ENCODE results near the gene OXT. TPM values are rescaled to one million over a fixed set of nuclear protein-coding genes. Genes with fewer than 3 reads are reported as not detected.

The OXT gene
- total RNA-seq, 1 donor from 2014 or later = not detected

DNA sequence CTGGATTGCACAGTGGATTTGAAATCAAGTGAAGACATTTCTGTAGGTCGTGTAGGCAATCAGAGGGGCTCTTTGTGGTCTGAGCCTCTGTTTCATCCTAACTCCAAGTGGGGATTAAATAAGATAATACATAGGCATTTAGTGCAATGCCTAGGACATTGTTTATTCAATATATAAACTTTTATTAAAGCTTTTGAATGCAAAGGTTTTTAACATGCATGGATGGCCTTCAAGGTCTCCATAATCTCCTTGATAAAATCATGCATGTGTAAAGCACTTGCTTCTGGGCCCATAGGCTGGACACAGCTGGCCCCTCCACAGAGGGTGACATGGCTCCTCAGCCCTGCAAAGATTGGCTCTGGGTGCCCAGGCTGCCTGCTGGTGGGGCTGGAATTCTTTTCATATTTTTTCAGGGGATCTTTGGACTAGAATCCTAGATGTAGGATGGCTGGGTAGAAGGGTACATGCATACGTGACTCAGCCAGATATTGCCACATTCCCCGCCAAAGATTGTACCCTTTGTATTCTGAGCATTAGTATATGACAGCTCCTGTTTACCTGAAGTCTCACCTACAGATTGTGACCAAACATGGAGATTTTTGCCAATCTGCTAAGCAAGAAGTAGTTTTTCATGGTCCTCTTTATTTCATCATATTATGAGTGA, 32.1 kb downstream of the OXT start:
- Mint-ChIP-seq H3K4me1 (no peaks in the 10 kb centered on the region), H3K36me3 (peaks cover 5% of the 10 kb centered on the region), H3K27ac (no peak overlapping the region), H3K4me3 (no peak overlapping the region), H3K9me3 (no peaks in the 10 kb centered on the region), H3K27me3 (ENCODE audit: low read depth) (no peaks in the 10 kb centered on the region)
- TF ChIP-seq, protein P1, sequence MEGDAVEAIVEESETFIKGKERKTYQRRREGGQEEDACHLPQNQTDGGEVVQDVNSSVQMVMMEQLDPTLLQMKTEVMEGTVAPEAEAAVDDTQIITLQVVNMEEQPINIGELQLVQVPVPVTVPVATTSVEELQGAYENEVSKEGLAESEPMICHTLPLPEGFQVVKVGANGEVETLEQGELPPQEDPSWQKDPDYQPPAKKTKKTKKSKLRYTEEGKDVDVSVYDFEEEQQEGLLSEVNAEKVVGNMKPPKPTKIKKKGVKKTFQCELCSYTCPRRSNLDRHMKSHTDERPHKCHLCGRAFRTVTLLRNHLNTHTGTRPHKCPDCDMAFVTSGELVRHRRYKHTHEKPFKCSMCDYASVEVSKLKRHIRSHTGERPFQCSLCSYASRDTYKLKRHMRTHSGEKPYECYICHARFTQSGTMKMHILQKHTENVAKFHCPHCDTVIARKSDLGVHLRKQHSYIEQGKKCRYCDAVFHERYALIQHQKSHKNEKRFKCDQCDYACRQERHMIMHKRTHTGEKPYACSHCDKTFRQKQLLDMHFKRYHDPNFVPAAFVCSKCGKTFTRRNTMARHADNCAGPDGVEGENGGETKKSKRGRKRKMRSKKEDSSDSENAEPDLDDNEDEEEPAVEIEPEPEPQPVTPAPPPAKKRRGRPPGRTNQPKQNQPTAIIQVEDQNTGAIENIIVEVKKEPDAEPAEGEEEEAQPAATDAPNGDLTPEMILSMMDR (IDR thresholded peaks at IDR 0.05; ENCODE audit: unreplicated experiment) = no peak
- no peak for DNase-seq (ENCODE audit: low spot score in 2 of 2, unreplicated experiment in 2 of 2)

- H3K4me1 Mint-ChIP-seq = no peaks in the 10 kb centered on the region
- DNase-seq (ENCODE audit: low spot score in 2 of 2, unreplicated experiment in 2 of 2) = no peak
- H3K4me3 Mint-ChIP-seq = no peak overlapping the region
- no peaks in the 10 kb centered on the region for H3K9me3 Mint-ChIP-seq
- H3K27me3 Mint-ChIP-seq (ENCODE audit: low read depth) = no peaks in the 10 kb centered on the region
- peaks cover 5% of the 10 kb centered on the region for H3K36me3 Mint-ChIP-seq
- no peak overlapping the region for H3K27ac Mint-ChIP-seq
- TF ChIP-seq, protein P1 (IDR thresholded peaks at IDR 0.05; ENCODE audit: unreplicated experiment) = no peak
These were observed 34.1 kb downstream of the OXT start for GRCh38 chr20:3105256-3106137.

DNA sequence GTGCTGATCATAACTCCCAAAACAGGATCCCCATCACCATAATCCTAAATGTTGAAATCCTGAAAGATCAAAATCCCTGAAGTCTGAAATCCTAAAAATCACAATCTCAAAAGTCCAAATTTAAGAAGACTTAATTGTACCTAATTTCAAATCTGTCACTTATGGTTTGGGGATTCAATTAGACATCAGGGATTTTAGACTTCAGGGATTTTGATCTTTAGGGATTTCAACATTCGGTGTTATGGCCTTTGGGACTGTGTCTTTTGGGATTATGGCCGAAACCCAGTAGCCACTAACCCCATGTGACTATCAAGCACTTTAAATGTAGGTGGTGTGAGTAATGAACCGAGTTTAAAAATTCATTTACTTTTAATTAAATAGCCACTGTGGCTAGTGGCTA, 34.8 kb downstream of the OXT start:
- Mint-ChIP-seq H3K9me3 (no peaks in the 10 kb centered on the region), H3K36me3 (peaks cover 5% of the 10 kb centered on the region), H3K4me3 (no peak overlapping the region), H3K27ac (no peak overlapping the region), H3K27me3 (ENCODE audit: low read depth) (no peaks in the 10 kb centered on the region), H3K4me1 (no peaks in the 10 kb centered on the region)
- no peak for DNase-seq (ENCODE audit: low spot score in 2 of 2, unreplicated experiment in 2 of 2)
- TF ChIP-seq, protein P1 (IDR thresholded peaks at IDR 0.05; ENCODE audit: unreplicated experiment) = no peak

DNA sequence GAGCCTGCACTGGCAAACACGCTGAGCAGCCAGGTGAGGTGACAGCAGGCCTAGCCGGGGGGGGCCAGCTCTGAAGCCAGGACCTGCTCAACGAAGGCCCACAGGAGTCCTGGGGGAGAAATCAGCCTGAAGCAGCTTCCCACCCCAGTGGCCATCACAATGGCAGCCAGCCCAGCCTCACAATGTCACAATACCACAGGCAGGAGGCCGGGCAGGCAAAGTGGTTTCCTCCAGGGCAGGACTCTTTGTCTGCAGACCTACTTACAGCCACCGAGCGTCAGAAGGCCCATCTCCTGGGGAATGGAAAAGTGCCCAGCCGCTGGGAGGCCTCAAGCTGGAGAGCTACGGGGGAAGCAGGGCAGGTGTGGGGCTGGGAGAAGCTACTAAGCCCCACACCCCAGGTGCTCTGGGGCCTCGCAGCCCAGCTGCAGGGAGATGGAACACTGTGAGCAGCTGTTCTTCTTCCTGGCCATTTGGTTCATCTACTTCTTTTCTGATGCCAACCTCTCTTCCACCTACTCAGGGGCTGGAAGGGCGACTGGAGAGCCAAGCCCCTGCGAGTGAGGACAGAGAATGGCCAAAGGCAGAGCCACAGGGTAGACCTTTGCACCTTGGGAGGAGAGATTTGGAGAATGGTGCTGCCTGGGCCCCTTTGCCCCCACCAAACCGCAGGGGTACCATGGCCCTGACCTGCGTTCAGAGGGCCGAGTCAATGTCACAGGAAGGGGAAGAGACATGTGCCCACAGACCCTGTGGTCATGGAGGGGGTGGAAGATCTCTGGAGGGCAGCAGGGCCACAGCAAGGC, 35.4 kb downstream of the OXT start:
- Mint-ChIP-seq H3K27ac (no peak overlapping the region), H3K9me3 (no peaks in the 10 kb centered on the region), H3K27me3 (ENCODE audit: low read depth) (no peaks in the 10 kb centered on the region), H3K36me3 (peaks cover 5% of the 10 kb centered on the region), H3K4me3 (no peak overlapping the region), H3K4me1 (no peaks in the 10 kb centered on the region)
- TF ChIP-seq, protein P1 (IDR thresholded peaks at IDR 0.05; ENCODE audit: unreplicated experiment) = no peak
- no peak for DNase-seq (ENCODE audit: low spot score in 2 of 2, unreplicated experiment in 2 of 2)

DNA sequence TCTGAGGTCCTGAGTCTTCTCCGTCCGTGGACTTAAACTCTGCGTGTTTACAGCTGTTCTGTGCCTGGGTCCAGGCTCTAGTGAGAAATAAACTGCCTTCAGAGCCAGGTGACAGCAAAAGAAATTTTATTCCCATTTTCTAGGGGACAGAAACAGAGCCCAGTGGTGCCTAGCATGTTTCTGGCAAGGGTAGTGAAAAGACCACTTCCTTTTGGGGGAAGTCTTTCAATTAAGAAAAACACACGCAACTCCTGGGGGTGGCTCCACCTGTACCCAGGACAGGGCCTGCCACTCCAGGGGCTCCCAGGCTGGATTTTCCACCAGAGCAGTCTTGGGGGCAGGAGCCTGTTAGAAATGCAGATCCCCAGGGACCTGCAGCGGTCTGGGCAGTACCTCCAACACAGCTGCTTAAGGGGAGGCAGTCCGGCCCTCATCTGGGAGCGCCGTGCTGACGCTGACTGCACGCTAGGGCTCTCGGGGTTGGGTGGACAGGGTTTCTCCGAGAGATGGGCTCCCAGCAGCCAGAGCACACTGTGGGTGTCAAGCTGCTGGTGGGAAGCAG, 36.1 kb downstream of the OXT start:
- H3K27ac Mint-ChIP-seq = no peak overlapping the region
- no peak for DNase-seq (ENCODE audit: low spot score in 2 of 2, unreplicated experiment in 2 of 2)
- TF ChIP-seq, protein P1 (IDR thresholded peaks at IDR 0.05; ENCODE audit: unreplicated experiment) = no peak
- no peak overlapping the region for H3K4me3 Mint-ChIP-seq
- H3K27me3 Mint-ChIP-seq (ENCODE audit: low read depth) = no peaks in the 10 kb centered on the region
- H3K36me3 Mint-ChIP-seq = peaks cover 5% of the 10 kb centered on the region
- no peaks in the 10 kb centered on the region for H3K4me1 Mint-ChIP-seq
- H3K9me3 Mint-ChIP-seq = no peaks in the 10 kb centered on the region
